Hippocampal formation (tissue), 2 donors: ENCODE data around the gene HERC2.
"Not testable (repeated sequence)": the region's sequence is repeated elsewhere in the genome, so short reads cannot be mapped to it uniquely, and the experiment has no call there.

Source experiments
- DNase-seq, 2 donors: peaks; one replicate each; lab custom pipeline; 2025; lab: John Stamatoyannopoulos, UW

The HERC2 gene

DNA sequence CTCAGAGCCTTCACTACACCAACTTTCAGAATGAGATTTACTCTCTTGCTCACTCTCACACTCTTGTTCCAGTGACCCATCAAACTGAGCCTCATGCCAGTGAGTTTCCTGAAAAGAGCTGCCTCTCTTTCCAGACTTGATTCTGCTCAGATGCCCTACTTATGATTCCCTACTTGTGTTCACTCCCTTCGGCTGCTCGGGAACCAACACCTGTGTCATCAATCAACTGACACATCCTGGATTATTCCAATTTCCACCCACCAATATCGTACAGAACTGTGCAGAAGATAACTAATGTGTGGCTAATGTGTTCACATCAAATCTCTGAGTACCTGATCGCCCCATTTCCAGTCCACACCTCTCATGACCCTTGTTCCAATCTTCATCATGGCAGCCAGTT lies 100.3 kb downstream of the HERC2 start:
- DNase-seq: not testable (repeated sequence)

DNA sequence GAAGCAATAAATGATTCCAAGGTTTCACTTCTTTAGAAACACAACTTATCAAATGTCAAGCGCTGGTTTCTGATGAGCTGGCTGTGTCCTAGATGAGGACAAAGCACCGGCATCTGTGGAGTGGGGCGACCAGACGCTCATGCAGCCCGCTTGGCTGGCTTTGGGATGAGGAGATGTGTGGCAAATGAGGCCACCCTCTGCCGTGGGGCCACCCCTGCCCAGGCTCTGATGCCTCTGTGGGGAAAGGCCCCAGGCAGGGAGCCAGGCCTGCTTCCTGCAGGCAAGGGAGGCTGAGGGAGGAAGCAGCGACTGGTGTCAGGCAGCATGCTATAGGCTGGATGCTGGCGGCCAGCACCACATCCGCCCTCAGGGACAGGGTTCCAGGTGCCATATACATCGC lies 102.9 kb downstream of the HERC2 start:
- DNase-seq: no peak

DNA sequence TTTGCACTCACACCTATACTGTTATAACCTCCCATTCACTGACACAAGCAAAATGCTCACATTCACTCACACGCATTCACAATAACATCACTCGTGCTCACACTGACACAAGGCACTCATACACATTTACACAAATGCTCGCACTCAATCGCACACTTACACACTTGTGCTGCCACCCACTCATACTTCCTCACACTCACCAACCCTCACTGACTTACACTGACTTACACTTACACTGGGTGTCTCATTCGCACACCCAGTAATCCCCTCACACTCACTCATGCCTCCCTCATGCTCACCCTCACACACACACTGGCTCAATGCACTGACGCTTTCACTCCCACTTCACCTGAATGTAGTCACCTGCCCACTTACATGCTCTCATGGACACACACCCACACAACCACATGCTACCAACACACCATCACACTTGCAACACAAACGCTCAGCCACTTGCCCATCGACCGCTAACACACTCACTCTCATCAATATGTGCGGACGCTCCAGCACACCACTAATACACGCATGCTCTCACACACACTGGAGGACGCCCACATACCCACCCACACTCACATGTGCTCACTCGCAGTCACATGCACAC lies 104.9 kb downstream of the HERC2 start:
- DNase-seq: not testable (repeated sequence)

DNA sequence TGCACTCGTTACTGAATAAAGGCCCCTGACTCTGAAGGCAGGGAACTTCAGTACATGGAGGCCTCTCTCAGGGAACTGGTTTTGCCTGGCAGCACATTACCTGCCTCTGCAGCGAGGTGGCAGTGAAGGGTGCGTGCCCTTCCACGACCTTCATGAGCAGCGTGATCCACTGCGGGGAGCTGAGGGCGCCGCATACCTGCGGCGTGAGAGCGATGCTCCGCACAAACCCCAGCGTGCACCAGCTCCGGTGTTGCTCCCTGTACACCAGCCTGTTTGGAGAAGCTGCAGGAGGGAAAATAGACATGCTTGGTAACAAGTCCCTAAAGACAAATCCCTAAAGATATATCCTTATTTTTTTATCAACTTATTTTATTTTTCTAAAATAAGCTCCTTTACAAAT lies 106.5 kb downstream of the HERC2 start:
- not testable (repeated sequence) for DNase-seq

DNA sequence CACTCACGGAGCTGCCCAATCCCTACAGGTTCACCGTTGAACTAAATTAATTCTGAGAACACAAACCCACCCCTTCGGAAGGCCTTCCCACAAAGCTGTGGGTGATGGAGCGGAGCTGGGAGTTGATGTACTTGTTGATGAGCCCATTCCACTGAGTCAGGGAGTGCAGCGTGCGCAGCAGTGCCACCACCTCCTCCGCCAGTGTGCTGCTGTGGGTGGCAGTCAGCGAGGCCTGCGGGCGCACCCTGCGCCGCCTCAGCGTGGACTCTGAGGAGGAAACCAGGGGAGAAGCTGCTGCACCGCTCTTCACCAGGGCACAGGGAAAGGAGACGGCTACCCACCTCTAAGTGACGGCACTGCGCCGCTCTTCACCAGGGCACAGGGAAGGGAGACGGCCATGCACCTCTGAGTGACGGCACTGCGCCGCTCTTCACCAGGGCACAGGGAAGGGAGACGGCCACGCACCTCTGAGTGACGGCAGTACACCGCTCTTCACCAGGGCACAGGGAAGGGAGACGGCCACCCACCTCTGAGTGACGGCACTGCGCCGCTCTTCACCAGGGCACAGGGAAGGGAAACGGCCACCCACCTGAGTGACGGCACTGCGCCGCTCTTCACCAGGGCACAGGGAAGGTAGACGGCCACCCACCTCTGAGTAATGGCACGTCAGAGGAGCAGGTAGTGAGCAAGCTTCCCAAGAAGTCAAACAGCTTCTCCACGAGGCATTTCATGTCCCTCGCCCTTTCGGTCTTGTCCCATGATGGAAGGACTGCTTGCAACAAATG lies 107.8 kb downstream of the HERC2 start:
- DNase-seq: not testable (repeated sequence)

DNA sequence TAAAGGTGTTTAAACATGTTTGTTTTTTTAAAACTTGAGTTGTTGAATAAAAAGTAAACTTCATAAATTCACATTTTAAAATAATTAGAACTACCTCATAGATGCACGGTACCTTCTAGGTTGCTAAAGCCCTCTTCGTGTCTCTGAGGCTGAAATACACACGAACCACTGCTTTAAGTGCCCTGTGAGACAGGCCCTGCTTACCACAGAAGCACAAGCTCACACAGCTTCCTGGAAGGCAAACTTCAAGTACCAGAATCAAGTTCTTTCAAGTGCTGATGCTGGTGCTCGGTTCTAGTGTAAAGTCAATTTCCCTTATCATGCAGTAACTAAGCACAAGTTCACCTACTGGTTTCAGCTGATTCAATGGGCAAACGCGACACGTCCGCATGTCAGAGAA lies 108.6 kb downstream of the HERC2 start:
- not testable (repeated sequence) for DNase-seq

DNA sequence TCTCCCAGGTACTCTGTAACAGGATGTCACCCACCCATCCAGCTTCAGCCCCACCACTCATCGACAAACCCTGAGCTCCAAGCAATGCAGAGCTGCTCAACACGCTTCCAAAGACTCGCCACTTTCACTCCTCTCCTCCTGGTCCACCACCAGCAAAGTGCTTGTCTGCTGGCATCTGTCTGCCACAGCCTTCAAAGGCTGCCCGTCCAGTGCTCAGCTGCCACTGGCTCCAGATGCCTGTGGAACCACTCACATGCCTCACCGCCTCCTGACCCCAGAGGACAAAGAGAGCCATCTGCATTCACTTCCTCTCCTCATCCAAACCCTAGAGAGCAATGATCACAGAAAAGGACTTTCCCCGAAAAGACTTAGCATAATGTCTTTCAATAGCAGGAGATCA lies 113.4 kb downstream of the HERC2 start:
- no peak for DNase-seq

DNA sequence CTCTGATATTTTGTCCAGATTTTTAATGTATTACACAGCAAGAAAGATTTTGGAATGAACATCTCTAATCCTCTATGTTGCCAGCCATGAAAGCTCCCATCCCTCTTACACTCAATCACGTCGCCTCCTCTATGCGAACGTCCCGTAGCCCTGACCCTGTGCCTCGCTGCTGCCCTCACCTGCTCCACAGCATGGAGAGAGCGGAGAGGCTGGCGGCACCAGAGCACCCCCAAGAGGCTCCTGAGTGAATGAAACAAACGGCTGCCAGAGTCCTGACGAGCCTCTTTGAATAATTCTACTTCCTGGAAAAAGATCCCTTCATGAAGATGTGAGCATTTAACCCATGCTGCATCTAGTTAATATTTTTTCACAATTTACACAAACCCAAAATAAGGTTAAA lies 116.3 kb downstream of the HERC2 start:
- not testable (repeated sequence) for DNase-seq

DNA sequence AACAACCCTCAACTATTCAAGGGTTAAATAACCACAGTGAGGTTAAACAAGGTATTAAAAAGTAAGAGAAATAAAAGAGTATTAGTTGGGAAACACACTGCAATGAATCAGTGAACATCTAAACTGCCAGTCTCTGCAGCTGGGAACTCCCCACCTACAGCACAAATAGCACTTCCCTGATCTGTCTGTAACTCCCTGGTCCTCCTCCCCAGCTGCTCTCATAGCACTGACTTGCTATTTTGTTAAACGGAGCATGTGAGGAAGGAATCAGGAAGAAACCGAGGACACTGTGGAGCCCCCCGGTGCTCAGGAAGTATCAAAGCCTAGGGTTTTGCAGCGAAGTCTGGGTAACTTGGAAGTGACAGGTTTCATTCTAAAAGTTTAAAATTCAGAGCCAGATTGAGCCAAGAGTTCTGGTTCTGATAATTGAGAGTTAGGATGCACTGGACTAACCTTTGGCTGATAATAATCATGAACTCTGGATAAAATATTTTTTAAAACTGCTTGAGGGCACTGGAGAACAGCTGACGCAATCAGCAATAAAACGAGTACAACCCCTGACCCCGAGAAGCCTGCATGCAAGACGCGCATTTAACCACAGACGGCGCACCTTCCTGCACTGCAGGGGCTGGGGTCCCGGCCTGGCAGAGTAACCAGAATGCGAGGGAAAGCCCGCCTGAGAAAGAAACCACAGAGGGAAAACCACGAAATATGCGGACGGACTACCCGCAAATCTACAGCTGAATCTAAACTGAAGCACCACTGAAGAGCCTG lies 118.7 kb downstream of the HERC2 start:
- not testable (repeated sequence) for DNase-seq

DNA sequence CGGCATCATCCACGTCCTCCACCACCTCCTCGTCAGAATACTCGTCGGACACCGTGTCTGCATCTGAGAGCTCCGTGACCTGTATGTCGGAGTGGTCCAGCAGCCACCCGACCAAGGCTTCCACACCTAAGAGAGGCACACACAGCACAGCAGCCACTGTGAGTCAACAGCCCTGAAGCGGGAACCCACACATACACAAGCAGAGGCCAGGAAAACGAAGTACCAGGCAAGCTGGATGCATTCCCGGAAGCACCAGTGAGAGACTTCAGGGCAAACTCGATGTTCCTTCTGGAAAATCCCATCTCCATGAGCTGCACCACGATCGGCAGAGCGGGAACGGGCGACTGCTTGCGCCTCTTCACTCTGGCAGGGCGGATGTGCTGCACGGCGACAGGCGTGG lies 119.9 kb downstream of the HERC2 start:
- DNase-seq: not testable (repeated sequence)

DNA sequence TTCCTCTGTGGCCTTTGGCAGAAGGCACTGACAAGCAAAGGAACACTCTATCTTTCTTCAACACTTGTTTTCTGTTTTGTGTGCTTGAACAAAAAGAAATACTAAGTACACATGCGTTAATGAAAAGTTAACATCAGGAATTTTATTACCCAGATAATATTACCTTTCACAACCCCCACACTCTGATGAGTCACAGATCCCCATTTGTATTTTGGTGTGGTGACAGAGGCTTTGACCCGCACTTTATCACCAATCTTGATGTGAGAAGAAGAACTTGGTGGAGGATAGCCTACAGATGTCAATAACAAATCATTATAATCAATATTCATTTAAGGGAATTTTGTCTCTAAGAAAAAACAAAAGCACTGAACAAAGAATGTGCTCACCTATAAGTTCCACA lies 123.8 kb downstream of the HERC2 start:
- DNase-seq: not testable (repeated sequence)

DNA sequence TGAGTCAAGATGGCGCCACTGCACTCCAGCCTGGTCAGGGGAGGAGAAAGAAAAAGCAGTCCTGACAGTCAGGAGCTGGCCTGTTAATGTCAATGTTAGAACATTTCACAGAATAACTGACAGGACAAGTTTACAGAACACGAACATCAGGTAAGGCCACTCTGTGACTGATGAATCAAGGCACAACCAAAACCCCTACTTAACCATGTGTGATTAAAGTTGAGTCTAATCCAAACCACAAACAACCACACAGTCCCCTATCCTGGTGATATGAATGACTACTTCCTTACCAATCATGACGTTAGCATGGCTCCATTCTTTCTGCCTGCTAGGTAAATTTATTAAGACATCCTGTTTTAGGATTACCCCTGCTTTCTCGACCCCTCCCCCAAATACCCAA lies 124.3 kb downstream of the HERC2 start:
- not testable (repeated sequence) for DNase-seq

DNA sequence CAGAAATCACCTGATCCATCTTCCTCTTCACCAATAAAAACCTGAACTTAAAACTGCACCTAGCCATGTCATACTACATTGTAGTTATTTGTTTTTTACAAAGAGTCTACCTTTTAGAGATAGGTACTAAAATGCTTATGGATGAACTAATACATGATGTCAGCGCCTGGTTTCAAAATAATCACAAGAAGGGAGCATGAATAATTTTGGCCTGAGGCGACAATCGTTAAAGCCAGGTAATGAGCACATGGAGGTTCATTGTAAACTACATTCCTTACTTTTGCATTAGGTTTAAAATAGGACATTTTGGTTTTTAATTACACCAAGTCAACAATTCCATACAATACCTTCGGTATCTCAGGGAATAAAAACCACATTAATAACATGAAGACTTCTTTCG lies 125.4 kb downstream of the HERC2 start:
- DNase-seq: not testable (repeated sequence)

DNA sequence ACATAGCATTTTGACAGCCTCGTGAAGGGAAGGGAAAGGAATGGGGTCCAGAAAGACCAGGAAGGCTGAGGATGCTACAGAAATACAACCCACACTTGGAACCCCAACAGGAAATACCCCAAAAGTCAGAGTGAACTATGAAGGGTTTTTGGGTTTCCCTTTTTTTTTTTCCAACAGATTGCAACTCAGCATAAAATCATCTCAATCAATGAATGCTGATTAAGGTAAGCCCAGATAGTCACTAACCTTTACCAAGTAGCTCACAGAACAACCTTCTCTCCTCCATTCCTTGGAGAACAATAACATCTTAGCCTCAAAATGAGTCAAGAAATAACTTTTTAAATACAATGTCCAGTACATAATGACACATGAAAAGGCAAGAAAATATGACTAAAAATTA lies 129.2 kb downstream of the HERC2 start:
- no peak for DNase-seq

DNA sequence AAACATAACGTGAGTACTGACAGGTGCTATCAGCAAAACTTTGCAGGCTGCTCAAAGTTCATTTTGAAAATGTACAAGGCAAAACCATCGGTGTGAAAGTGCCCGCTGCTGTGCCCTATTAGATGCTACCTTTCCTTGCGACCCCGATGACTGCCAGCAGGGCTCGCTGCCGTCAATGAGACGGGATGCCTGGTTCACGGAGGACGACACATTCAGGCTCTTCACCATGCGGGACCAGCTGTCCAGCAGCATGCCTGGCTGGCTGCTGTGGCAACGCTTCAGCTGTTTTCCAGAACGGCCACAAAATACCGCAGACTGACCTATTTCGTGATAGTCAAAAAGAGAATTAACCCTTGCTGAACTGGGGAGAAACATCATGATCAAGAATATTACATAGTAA lies 130.1 kb downstream of the HERC2 start:
- DNase-seq: peak; percentile 41 to 44

DNA sequence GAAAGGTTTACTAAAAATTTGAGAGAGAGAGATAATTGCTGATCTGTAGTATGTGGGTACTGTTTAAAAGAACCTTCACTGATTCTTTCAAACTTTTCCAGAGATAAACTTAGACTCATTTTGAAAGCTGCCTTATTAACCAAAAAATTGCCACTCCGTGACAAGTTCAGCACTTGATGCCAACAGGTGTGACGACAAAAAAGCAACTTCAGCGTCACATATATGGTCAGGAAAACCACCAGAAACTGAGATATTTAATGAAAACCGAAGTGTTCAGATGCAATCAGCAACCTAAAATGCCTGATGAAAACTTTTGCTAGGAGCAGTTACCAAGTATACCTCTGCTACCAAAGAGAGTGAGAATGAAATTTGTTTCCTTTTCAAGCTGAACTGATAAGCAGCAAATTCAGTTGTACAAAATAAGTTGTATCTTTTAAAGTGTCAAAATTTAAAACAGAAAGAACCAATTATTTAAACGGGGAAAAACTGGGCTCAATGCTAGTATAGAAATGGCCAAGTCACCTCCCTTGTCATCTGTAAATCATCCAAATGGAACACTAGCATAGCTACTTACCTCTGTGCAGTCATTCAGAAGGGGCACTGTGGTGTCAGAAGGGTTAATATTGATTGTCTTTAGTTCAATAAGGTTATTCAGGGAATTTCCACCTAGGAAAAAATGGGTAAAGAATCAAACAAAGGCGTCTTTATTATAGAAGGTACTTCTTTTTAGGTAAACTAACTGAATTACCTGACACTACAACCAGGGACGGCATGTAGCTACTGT lies 131.4 kb downstream of the HERC2 start:
- DNase-seq: no peak

DNA sequence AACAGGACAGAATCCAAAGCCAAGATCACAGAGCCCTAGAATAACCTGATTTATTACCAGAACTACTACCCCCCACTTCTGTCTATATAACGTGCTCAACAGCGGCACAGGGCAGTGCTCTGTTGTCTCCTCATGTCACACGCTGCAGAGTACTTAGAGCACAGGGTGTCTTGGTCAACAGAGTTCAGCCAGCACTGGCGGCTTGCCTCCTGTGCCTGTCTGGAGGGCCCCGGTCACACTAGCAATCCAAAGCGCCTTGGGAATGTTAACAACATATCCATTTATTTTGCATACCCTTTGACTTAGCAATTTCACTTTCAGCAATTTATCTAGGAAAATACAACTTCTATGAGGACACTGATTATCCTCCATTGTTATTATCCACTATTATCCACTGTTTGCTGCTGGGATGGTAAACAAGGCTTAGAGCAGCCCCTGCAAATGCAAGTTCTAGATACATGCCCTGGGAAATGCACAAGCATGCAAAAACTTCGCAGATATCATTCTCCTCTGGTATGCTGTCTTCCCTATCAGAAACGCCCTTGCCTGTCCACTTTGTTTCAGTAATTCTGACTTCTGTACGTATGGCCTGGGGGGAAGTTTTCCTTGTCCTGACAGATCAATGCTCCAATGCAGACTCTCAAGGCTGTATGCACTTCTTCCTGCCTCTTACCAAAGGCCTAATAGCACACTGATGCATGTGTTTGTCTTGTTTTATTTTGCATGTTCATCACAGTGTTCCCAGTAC lies 136.7 kb downstream of the HERC2 start:
- DNase-seq: no peak

DNA sequence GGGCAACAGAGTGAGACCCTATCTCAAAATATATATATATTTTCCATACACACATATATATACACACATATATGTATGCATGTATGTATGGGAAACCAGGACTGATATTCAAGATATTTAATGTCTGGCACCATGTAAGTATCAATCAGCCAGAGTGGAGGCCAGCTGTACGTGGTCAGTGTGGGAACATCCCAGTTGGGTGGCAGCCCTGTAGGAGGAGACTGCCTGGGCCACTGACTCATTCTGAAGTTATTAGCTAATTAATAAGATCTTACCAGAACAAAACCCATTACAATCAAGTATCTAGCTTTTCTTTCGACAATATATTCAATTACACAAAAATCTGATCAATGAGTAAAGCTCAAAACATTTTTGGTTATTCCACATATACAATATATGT lies 137.8 kb downstream of the HERC2 start:
- DNase-seq: no peak

DNA sequence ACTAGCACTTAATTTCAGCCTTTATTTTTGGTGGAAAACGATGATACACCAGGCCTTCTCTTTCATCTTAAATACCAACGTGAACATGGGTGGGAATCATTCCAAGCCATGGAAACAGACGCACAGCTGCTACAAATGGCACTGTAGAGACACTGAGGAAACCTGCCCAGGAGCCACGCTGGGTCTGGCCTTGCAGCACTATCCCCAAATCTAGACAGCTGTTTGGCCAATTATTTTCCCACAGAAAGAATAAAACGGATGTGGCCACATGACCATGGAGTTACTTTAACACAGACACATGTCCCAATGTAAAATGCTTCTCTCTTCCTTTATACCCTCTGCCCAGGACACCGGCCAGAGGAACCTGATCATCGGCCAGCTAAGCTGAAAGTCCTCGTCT lies 139.2 kb downstream of the HERC2 start:
- no peak for DNase-seq

DNA sequence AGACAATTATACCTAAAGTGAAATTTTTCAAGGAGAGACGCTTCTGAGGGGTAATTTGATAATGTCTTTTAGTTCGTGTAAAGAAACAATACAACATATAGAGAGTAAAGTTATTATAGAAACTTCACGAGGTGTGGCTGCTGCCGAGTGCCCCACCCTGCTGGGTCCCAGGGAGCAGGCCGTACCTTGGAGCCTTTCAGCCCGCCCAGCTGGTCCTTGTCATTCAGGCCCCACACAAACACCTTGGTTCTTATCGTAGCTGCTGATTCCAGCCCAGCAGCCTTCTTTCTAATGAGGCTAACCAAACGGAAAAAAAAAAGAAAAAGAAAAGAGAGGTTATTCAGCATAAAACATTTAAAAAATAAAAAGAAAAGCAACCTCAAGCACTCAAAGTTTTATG lies 139.8 kb downstream of the HERC2 start:
- no peak for DNase-seq

DNA sequence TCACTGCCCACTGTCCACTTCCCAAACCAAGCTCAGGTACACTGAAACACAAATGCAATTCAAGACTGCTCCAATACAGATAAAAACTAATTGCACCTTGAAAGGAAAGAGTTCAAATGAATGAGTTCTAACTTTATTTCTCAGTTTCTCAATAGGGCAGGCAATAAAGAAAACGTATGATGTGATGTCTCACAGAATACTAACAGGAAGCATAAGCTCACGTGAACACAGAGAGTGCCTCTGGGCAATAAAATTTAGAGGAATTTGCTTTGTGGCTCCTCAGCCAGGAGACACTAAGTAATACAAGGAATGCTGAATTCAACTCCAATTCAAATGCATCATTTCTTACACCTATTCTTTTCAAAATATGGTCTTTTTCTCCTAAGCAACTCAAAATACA lies 140.6 kb downstream of the HERC2 start:
- no peak for DNase-seq
